Neuron (in vitro differentiated cells): ENCODE results near the gene ZNRD2.

Experiments
- H2AFZ ChIP-seq: one replicate; pipeline ENCODE4 v1.6.1; 2013; ENCODE audit warnings: low read depth, mild to moderate bottlenecking, inconsistent platforms, low read length, moderate library complexity
- H3K27me3 ChIP-seq: one replicate; pipeline ENCODE4 v1.6.1; 2013; ENCODE audit warnings: low read length; ENCODE audit not compliant: insufficient read depth
- H3K36me3 ChIP-seq: one replicate; pipeline ENCODE4 v1.6.1; 2013; ENCODE audit warnings: low read length; ENCODE audit not compliant: insufficient read depth
- H3K4me1 ChIP-seq: one replicate; pipeline ENCODE4 v1.6.1; 2013; ENCODE audit warnings: low read length; ENCODE audit not compliant: insufficient read depth
- H3K4me3 ChIP-seq: 2 replicates; pipeline ENCODE4 v1.5.1; 2013; ENCODE audit warnings: mild to moderate bottlenecking, low read length, moderate library complexity
- H3K9me3 ChIP-seq: one replicate; pipeline ENCODE4 v1.6.1; 2013; ENCODE audit warnings: low read length

The ZNRD2 gene

DNA sequence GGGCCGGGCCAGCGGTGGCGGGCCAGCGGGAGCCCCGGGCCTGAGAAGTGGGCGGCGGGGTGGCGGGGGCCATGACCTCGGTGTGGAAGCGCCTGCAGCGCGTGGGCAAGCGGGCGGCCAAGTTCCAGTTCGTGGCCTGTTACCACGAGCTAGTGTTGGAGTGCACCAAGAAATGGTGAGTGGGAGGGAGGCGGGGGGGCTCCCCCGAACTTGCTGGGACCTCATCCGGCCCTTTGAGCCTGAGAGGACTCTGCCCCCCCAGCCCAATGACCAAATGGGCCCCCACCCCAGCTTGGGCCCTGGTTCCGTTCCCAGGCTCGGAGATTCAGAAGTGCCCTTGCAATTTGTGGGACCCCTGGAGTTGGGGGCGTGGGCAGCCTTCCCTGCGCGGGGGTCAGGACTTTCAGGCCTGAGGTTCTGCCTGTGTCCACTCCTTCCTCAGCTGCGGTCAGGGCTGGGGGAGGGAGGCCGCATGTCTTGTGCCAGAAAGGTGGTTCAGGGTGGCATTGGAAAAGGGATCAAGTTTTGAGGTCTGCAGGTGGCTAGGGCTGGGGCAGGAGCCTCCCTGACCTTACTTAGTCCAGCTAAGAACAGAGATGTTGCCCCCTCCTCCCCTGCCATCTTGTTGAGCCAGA, 6.1 kb downstream of the ZNRD2 start:
- H3K4me1 ChIP-seq = peaks cover 43% of the 10 kb centered on the region

DNA sequence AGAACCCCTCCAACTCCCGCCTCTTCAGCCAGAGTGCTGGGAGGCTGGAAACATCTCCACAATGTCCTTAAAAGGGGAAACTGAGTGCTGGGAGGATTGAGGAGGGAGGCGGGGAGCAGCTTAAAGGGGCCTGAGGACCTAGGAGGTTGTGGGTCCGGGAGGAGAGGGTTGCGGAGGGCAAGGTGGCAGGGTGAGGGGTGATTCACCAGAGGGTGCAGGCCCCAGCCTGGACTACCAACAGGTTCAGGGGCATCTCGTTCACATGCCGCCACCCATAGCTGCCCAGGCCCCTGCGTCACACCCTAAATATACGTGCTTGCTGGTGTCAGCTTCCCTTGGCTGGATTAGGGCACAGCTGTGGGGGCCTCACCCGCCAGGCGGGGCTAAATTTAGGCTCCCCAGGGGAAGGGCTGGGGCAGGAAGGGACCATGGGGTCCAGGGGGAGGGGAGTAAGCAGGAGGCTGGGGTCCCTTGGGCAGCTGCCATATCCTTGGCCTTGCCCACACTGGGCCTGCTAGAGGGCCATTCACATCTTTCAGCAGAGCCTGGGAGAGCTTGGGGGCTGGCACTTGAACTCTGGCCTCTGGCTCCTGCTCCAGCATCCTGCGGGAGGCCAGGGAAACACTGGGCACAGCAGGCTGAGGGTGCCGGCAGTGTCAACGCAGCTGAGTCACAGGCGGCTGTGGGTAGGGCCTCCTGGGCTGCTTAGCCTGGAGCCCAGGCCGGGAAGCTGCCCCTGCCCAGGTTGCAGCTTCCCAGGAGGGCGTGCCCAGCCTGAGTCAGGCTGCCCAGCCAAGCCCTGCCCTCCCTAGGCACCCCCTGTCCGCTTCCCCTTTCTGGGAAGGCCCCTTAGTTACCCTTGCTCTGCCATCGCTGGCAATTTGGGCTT, 6.8 kb downstream of the ZNRD2 start:
- no peak overlapping the region for H3K4me3 ChIP-seq

More for the DNA sequence above, 6.1 kb downstream of the ZNRD2 start:
- no peaks in the 10 kb centered on the region for H3K27me3 ChIP-seq
- no peak overlapping the region for H2AFZ ChIP-seq
- H3K36me3 ChIP-seq = peaks cover 12% of the 10 kb centered on the region
- no peak overlapping the region for H3K4me3 ChIP-seq
- no peaks in the 10 kb centered on the region for H3K9me3 ChIP-seq

DNA sequence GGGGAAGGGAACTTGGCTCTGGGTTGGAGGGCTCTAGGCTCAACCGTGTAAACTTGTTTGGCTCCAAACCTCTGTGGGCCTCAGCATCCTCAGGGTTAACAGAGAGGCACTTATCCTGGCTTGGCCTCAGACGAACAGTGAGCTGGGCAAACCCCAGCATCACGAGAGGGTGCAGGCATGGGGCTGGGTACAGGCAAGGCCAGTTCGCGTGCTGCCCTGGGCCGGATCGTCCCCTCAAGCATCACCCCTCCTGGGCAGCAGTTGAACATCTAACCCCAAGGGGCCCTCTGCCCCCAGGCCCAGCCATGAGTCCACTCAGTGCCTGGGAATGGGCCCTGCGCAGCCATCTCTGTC, 7.5 kb downstream of the ZNRD2 start:
- peaks cover 12% of the 10 kb centered on the region for H3K36me3 ChIP-seq
- H2AFZ ChIP-seq = no peak overlapping the region
- no peak overlapping the region for H3K4me3 ChIP-seq
- H3K9me3 ChIP-seq = no peaks in the 10 kb centered on the region
- H3K4me1 ChIP-seq = peaks cover 35% of the 10 kb centered on the region
- H3K27me3 ChIP-seq = no peaks in the 10 kb centered on the region

More for the DNA sequence above, 6.8 kb downstream of the ZNRD2 start:
- H2AFZ ChIP-seq = no peak overlapping the region
- H3K4me1 ChIP-seq = peaks cover 35% of the 10 kb centered on the region
- H3K36me3 ChIP-seq = peaks cover 12% of the 10 kb centered on the region
- no peaks in the 10 kb centered on the region for H3K27me3 ChIP-seq
- no peaks in the 10 kb centered on the region for H3K9me3 ChIP-seq

DNA sequence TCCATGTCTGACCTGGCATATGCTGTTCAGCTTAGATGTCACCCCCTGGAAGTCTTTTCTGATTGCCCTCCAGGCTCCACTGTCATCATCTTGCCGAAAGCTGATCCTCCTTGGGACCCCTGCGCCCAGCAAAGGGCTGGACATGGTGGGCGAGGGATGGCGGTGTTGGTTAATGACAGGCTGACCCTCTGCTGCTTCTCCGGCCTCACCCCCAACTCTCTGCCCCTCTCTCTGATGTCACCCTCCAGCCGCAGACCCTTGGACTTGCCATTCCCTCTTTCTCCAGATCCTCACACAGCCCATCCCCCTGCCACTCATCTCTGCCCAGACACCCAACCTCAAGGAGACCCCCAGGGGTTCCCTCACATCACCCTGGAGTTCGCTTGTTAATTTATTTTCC, 7.9 kb downstream of the ZNRD2 start:
- no peaks in the 10 kb centered on the region for H3K27me3 ChIP-seq
- no peak overlapping the region for H3K4me3 ChIP-seq
- H2AFZ ChIP-seq = no peak overlapping the region
- H3K4me1 ChIP-seq = peaks cover 31% of the 10 kb centered on the region
- H3K36me3 ChIP-seq = peaks cover 12% of the 10 kb centered on the region
- H3K9me3 ChIP-seq = no peaks in the 10 kb centered on the region

DNA sequence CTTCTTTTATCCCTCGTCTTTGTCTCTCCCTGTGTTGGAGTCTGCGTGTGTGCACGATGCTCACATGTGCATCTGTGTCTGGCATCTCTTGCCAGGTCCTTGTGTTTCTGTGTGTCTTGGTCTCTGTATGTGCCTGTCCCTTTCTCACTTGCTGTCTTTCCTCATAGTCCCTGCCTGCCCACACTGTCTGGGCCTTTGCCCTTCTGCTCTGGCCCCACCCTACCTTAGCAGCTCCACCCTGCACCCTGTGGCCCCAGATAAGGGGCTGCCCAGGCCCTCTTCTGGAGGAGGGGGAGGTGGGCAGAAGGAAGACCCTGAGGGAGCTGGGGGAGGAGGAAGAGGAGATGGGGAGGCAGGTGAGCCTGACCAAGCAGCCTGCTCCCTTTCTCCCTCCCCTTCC, 8.4 kb downstream of the ZNRD2 start:
- Histone ChIP-seq H3K27me3 (no peaks in the 10 kb centered on the region), H3K36me3 (peaks cover 9% of the 10 kb centered on the region), H3K4me3 (no peak overlapping the region), H3K4me1 (peaks cover 26% of the 10 kb centered on the region), H2AFZ (no peak overlapping the region), H3K9me3 (no peaks in the 10 kb centered on the region)

DNA sequence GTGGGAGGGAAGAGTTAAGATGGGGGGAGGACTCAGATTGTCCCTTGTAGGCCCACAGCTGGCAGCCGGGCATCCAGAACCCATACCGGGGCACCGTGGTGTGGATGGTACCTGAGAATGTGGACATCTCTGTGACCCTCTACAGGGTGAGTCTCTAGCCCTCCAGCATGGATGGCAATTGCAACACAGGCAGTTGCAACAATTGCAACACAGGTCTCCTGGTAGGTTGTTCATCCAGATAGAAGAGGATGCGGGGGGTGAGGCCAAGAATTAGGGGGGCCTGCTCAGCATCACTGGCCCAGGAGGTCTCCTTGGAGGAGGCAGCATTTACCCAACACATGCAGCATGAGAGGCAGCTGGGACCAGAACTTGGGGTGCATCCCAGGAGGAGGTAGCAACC, 9.0 kb downstream of the ZNRD2 start:
- peaks cover 7% of the 10 kb centered on the region for H3K36me3 ChIP-seq
- no peaks in the 10 kb centered on the region for H3K9me3 ChIP-seq
- no peak overlapping the region for H3K4me3 ChIP-seq
- H3K4me1 ChIP-seq = peaks cover 23% of the 10 kb centered on the region
- H2AFZ ChIP-seq = no peak overlapping the region
- no peaks in the 10 kb centered on the region for H3K27me3 ChIP-seq

DNA sequence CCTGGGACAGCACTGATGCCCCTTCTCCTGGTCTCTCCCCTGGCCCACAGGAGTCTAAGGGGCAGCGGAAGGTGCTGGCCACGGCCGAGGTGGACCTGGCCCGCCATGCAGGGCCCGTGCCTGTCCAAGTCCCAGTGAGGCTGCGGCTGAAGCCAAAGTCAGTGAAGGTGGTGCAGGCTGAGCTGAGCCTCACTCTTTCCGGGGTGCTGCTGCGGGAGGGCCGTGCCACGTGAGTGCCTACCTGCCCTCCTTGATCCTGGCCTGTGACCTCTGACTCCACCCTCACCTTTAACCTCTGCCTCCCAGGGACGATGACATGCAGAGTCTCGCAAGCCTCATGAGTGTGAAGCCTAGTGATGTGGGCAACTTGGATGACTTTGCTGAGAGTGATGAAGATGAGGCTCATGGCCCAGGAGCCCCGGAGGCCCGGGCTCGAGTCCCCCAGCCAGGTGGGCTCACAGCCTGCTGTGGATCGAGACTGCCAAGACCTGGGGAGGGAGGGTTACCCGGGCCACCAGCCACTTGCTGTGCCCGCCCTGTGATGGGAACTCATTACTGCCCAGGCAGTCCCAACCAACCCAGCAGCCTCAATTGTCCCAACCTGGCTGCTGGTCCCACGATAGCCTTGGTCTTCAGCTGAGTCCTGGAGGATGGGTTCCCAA, 9.9 kb downstream of the ZNRD2 start:
- no peak overlapping the region for H2AFZ ChIP-seq
- peaks cover 2% of the 10 kb centered on the region for H3K36me3 ChIP-seq
- no peaks in the 10 kb centered on the region for H3K27me3 ChIP-seq
- H3K9me3 ChIP-seq = no peaks in the 10 kb centered on the region
- H3K4me3 ChIP-seq = no peak overlapping the region
- peaks cover 22% of the 10 kb centered on the region for H3K4me1 ChIP-seq

DNA sequence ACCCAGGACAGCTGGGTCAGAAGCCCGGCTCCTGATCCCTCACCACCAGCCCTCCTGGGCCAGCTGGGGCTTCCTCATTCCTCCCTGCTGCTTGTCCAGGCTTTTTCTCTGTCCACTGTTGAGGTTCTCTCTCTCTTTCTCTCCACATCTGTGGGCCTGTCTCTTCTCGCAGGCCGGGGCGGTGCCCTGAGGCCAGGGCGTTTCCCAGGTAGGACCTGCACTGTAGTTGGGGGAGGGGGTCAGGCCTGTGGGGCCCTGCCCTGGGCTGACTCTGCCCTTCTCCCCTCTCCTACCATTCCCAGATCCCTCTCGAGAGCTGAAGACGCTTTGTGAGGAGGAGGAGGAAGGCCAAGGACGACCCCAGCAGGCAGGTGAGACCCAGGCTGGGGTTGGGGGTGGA, 10.5 kb downstream of the ZNRD2 start:
- H3K27me3 ChIP-seq = no peaks in the 10 kb centered on the region
- H3K4me3 ChIP-seq = no peak overlapping the region
- no peak overlapping the region for H2AFZ ChIP-seq
- H3K36me3 ChIP-seq = no peaks in the 10 kb centered on the region
- no peaks in the 10 kb centered on the region for H3K9me3 ChIP-seq
- H3K4me1 ChIP-seq = peaks cover 22% of the 10 kb centered on the region

DNA sequence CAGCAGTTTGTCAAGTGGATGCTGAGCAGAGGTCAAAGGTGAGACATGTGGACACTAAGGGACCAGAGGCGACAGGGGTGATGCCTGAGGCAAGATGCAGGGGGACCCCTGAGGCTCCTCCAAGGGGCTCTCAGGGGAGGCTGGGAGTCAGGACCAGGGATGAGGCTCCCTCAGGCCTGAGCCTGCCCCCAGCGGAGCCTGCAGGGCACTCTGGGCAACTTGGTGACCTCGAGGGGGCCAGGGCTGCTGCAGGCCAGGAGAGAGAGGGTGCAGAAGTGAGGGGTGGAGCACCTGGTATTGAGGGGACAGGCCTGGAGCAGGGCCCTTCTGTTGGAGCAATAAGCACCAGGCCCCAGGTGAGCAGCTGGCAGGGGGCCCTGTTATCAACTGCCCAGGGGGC, 11.7 kb downstream of the ZNRD2 start:
- no peaks in the 10 kb centered on the region for H3K9me3 ChIP-seq
- no peak overlapping the region for H3K4me3 ChIP-seq
- H3K27me3 ChIP-seq = no peaks in the 10 kb centered on the region
- peaks cover 28% of the 10 kb centered on the region for H3K4me1 ChIP-seq
- H3K36me3 ChIP-seq = no peaks in the 10 kb centered on the region
- H2AFZ ChIP-seq = no peak overlapping the region

DNA sequence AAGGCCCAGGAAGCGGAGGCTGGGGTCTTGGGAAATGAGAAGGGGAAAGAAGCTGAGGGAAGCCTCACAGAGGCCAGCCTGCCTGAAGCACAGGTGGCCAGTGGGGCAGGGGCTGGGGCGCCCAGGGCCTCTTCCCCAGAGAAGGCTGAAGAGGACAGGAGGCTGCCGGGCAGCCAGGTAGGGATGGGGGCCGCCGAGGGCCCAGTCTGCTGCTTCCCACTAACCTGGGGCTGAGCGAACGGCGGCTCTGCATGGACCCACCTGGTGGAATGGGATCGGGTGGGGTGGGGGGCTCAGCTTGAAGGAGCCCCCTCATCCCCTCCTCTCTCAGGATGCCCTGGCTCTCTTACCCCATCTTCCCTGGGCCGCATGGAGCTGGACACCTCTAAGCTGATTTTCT, 13.3 kb downstream of the ZNRD2 start:
- Histone ChIP-seq H3K27me3 (no peaks in the 10 kb centered on the region), H3K4me3 (no peak overlapping the region), H3K36me3 (no peaks in the 10 kb centered on the region)

DNA sequence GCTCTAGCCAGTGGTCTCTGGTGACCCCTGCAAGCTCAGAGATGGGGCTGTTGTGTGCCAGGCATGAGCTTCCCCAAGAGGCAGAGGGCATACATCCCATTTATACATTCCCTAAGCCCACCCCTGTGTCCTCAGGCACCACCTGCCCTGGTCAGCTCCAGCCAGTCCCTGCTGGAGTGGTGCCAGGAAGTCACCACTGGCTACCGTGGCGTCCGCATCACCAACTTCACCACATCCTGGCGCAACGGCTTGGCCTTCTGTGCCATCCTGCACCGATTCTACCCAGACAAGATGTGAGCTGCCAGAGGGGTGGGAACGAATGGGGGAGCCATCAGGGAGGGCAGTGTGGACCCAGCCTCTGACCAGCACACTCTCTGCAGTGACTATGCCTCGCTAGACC, 13.8 kb downstream of the ZNRD2 start:
- H3K36me3 ChIP-seq = no peaks in the 10 kb centered on the region
- H3K4me1 ChIP-seq = peaks cover 30% of the 10 kb centered on the region
- H3K4me3 ChIP-seq = no peak overlapping the region
- no peaks in the 10 kb centered on the region for H3K27me3 ChIP-seq
- H2AFZ ChIP-seq = no peak overlapping the region
- no peaks in the 10 kb centered on the region for H3K9me3 ChIP-seq

More for the DNA sequence above, 13.3 kb downstream of the ZNRD2 start:
- H3K4me1 ChIP-seq = peaks cover 30% of the 10 kb centered on the region
- H3K9me3 ChIP-seq = no peaks in the 10 kb centered on the region
- H2AFZ ChIP-seq = no peak overlapping the region

DNA sequence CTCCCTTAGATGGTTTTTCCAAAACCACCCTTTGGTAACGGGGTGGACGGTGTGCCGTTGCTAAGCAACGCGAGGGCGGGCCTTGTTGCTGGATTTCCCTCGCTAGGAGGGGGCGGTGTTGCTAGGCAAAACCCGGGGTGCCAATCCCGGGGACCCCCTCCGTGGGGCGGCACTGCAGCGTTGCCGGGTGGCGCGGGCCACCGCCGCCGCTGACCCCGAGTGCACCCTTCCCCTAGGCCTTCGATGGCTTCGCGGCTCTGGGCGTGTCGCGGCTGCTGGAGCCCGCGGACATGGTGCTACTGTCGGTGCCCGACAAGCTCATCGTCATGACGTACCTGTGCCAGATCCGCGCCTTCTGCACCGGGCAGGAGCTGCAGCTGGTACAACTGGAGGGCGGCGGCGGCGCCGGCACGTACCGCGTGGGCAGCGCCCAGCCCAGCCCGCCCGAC, 14.5 kb downstream of the ZNRD2 start:
- Histone ChIP-seq H3K36me3 (no peaks in the 10 kb centered on the region), H3K27me3 (no peaks in the 10 kb centered on the region), H3K4me1 (peaks cover 36% of the 10 kb centered on the region), H3K9me3 (no peaks in the 10 kb centered on the region), H3K4me3 (no peak overlapping the region), H2AFZ (no peak overlapping the region)
